ENCODE measurements around the gene PROM2.

DNA sequence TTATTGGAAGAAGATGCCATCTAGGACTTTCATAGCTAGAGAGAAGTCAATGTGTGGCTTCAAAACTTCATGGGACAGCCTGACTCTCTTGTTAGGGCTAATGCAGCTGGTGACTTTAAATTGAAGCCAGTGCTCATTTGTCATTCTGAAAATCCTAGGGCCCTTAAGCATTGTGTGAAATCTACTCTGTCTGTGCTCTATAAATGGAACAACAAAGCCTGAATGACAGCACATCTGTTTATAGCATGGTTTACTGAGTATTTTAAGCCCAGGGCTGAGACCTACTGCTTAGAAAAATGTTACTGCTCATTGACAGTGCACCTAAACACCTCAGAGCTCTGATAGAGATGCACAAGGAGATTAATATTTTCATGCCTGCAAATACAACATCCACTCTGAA is 36.1 kb upstream of the PROM2 start:
- no peak for TF ChIP-seq EZH2 (IDR thresholded peaks at IDR 0.05; ENCODE audit: insufficient read depth, low read length)
- TF ChIP-seq, protein P1, sequence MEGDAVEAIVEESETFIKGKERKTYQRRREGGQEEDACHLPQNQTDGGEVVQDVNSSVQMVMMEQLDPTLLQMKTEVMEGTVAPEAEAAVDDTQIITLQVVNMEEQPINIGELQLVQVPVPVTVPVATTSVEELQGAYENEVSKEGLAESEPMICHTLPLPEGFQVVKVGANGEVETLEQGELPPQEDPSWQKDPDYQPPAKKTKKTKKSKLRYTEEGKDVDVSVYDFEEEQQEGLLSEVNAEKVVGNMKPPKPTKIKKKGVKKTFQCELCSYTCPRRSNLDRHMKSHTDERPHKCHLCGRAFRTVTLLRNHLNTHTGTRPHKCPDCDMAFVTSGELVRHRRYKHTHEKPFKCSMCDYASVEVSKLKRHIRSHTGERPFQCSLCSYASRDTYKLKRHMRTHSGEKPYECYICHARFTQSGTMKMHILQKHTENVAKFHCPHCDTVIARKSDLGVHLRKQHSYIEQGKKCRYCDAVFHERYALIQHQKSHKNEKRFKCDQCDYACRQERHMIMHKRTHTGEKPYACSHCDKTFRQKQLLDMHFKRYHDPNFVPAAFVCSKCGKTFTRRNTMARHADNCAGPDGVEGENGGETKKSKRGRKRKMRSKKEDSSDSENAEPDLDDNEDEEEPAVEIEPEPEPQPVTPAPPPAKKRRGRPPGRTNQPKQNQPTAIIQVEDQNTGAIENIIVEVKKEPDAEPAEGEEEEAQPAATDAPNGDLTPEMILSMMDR (IDR thresholded peaks at IDR 0.05; ENCODE audit: insufficient read depth, low read depth, low read length) = no peak
